Spleen (tissue), 7 donors: Measurements from ENCODE around the gene CAMK2B.

Experiments
- POLR2A ChIP-seq, 3 donors: fragments of 450-650 bp; IDR thresholded peaks; one replicate each; pipeline ENCODE4 v1.5.1; 2017; ENCODE audit warnings: antibody characterized with exemption in 3 of 3, mild to moderate bottlenecking in 1 of 3
- TF ChIP-seq, protein P1 (sequence below), 11 experiments: fragments of 200-600 bp in 7 of 11; fragments of 450-650 bp in 4 of 11; sonication (generic) in 4 of 11; IDR thresholded peaks in 8 of 11; conservative IDR thresholded peaks in 3 of 11; 1 replicate in 7 of 11; 2 replicates in 4 of 11; pipeline versions ENCODE4 v1.4.0 to v1.8.0; 2016 to 2021; ENCODE audit warnings: antibody characterized with exemption in 11 of 11, inconsistent platforms in 4 of 11, mild to moderate bottlenecking in 1 of 11
- donor health status: DM: no; HTN: no; CAD: no; lungs with moderate emphysema.
- donor health status: DM: no; HTN: no; CAD: no.
- donor health status: DM: no; HTN: no; CAD: no.

DNA sequence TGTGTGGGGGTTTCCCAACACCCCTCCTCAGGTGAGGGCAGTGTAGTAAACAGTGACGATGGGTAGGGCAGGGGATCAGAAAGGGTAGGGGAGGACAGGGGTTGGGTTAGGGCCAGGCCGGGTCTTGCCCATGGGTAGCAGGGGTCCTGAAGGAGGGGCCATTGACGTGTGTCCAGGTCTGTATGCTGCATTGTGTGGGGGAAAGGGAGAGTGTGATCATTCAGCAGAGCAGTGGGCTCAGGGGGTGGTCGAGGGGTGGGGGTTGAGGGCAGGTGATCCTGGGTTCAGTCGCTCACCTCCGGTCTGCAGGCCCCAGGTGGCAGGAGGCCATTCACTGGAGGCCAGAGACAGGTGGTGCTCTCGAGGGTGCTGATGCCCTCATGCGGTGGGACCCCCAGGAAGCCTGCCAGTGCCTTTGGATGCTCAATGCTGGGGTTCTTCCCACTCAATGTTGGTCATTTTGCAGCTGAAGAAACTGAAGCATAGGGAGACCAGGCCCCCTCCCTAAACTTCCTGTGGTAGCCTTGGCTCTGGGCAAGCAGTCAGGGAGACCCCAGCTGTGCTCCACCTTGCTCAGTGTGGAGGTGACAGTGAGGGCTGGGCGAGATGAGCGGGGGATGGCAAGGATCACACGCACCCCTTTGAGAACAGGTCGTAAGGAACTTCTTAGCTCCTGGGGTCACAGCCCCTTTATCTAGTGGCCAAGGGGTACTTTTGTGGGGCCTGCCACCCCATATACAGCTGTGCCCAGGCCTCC lies 48.8 kb upstream of the CAMK2B start:
- TF ChIP-seq POLR2A (IDR thresholded peaks at IDR 0.05) = no peak
- TF ChIP-seq, protein P1, sequence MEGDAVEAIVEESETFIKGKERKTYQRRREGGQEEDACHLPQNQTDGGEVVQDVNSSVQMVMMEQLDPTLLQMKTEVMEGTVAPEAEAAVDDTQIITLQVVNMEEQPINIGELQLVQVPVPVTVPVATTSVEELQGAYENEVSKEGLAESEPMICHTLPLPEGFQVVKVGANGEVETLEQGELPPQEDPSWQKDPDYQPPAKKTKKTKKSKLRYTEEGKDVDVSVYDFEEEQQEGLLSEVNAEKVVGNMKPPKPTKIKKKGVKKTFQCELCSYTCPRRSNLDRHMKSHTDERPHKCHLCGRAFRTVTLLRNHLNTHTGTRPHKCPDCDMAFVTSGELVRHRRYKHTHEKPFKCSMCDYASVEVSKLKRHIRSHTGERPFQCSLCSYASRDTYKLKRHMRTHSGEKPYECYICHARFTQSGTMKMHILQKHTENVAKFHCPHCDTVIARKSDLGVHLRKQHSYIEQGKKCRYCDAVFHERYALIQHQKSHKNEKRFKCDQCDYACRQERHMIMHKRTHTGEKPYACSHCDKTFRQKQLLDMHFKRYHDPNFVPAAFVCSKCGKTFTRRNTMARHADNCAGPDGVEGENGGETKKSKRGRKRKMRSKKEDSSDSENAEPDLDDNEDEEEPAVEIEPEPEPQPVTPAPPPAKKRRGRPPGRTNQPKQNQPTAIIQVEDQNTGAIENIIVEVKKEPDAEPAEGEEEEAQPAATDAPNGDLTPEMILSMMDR (IDR thresholded peaks at IDR 0.05 in 8 of 11, conservative IDR thresholded peaks at IDR 0.05 in 3 of 11) = no peak
